Stimulated activated naive CD4-positive, alpha-beta T cell treated with Interleukin-2 at 50 U/mL for 16 hours (primary cell): ENCODE measurements around the gene OSBPL10.
"Not testable (repeated sequence)": the region's sequence is repeated elsewhere in the genome, so short reads cannot be mapped to it uniquely, and the experiment has no call there.

Experiments
- DNase-seq: peaks from one replicate; lab custom pipeline; 2025; lab: John Stamatoyannopoulos, UW

OSBPL10 gene

DNA sequence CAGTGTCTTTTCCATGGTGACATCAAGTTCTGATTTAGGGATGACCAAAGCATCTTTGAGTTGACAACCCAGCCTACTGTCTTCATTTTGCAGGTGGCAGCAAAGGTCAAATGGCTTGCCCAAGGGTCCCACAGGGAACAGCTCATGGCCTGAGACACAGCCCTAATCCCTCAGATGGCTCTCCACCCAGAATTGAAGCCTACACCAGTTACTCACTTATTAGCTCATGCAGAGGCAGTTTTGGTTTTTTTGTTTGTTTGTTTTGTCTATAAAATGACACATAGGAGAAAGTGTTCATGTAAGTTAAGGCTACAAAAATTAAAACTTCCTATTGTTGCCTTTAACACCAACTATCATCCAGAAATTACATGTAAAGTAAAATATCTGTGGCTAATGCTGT is 167.9 kb downstream of the OSBPL10 start:
- no peak for DNase-seq

DNA sequence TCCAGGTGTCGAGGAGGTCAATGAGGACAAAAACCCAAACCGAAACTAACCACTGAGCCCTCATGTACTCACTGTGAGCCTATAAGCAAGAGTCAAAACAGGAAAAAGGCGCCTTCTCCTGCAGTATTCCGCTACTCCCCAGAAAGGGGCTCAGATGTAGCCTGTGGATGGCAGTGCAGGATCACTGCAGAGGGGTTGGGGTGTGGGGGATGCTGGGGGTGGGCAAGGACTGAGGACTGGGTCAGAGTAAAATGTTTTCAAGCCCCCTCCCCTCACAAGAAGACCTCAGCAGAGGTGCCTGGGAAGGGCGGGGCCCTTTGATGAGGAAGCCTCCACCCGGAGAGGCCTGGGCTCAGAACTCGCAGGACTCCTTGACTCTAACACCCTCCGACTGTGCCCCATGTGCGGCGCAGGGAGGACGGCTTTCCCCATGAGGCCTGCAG is 170.1 kb downstream of the OSBPL10 start:
- DNase-seq, result no peak

DNA sequence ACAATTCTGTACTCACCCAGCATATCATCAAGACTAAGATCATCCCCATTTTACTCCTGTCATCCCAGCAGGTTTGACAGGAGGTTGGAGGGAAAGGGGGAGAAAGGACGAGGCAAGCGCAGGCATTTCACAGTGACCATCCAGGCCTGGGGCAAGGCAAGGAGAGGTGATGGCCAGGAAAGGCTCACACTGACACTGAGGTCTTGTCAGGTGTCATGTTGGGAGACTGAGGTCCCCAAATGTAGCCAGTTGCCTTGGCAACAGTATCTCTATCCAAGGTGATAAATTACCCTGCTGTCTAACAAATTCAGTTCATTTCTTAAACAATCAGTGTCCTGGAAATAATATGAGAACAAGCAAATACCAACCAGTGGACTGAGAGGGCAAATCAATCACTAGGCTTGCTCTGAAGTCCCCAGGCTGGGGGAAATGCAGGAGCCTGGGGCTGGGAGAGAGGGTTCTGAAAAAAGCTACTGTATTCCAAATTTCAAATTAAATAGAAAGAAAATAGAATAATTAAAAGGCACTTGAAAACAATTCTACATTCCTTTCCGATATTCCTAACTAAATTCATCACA is 172.8 kb downstream of the OSBPL10 start:
- no peak for DNase-seq

DNA sequence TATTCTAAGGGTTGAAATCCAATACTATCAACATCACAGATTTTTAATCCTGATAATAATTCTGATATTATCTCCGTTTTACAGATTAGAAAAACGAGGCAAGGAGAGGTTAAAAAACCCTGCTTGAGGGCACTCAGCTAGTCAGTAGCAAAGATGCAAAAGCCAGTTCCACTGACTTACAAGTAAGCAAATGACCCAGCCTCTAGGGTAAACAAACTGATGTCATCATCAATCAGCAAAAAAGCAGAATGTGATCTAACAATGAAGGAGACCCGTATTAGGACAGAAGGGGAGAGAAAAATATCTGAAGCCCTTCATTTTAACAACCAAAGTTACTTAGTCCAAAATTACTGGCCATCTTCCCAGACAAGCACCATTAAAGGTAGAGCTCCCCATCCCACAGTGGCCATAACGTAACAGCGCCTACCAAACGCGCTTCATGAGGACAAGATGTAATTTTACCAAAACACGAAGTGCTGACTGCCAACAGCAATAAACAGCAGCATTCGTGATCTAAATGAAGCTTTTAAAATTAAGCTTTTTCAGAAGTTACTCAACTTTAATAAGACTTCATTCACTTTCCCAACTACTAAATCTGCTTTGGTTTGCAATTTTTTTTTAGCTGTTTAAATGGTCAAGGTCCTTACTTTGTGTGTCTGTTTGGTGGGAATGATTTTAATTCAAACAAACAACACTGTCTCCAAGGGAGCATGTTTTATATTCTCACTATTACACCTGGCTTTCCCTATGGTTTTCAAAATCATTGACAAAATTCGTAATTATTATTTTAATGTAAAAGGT is 176.6 kb downstream of the OSBPL10 start:
- DNase-seq, result no peak

DNA sequence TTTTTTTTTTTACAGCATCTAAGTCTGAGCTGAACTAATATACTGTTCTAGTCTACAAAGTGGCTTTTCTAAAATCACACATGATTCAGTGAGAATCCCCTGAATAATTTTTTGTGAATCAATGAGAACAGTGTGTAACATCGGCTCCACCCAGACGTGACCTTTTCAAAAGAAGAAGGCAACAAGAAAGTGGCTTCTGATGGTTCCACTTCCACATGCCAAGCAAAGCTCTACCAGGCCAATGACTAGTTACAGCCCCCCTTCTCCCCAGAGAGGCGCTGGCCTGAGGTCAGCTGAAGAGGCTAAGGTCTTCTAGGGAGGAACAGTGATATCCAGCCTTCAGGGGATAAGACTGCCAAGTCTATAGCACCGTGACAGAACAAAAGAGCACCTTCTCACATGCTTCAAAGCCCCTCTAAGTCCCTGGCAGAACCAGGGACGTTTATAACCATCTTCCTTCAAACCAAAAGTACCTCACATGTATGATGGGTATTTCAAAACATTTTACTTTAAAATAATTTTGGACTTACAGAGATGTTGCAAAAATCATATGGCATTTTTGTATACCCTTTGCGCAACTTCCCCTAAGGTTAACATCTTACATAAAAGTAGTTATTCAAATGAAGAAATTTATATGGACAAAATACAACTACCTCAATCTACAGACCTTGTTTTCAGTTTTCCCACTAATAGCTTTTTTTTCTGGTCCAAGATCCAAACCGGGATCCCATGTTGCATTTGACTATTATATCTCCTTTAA is 177.9 kb downstream of the OSBPL10 start:
- no peak for DNase-seq

DNA sequence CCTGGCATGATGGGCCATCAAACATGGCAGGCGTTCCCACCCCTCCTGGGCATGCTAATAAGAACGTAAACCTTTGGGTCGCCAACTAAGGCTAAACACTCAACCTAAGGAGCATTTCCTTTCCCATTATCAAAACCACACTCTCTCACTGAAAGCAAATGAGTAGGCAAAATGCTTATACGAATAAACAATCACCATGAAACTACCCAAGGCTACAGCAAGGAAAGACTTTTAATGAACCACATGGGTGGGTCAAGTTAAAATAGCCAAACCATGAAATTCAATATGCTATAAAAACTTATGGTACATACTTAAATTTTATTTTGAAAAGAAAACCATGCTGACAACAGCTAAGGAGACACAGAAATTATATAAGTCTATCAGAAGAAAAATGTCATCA is 180.6 kb downstream of the OSBPL10 start:
- no peak for DNase-seq

DNA sequence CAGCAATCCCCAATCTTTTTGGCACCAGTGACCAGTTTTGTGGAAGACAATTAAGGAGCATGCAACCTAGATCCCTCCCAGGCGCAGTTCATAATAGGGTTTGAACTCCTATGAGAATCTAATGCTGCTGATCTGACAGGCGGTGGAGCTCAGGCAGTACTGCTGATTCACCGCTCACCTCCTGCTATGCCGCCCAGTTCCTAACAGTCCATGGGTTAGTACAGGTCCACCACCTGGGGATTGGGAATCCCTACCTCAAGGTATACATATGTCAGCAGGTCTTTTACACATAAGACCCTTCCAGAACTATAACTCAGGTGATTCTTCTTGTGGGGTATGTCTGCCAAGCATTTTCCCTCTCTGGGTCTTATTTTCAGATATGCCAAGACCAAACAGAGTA is 182.2 kb downstream of the OSBPL10 start:
- DNase-seq, result no peak

DNA sequence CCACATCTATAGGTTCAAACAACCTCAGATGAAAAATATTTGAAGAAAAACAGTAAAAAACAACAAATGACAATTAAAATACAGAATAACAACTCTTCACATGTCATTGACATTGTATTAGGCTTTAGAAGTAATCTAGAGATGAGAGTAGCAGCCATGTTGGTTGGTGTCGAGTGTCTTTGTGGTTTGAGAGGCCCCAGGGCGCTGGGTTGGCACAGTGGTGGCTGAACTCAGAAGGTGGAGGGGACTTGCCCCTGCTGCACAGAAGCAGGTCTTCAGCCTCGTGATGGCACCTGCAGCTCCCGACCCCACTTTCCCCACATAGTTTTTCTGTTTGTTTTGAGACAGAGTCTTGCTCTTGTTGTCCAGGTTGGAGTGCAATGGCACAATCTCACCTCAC is 187.2 kb downstream of the OSBPL10 start:
- DNase-seq, result no peak

DNA sequence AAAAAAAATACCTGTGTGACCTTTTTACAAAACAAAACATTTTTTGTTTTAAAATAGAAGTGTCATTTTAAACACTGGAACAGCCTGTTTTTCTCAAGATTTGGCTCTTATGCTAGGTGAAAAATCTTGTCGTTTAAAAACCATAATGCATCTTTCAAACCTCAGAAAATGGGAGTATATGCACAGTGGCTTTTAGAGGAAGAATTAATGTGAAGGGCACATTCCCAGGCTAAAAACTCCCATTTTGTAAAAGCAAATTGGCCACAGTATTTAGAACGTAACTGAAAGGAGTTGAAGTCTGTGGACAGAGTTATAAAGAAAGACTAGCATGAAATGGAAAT is 190.0 kb downstream of the OSBPL10 start:
- no peak for DNase-seq

DNA sequence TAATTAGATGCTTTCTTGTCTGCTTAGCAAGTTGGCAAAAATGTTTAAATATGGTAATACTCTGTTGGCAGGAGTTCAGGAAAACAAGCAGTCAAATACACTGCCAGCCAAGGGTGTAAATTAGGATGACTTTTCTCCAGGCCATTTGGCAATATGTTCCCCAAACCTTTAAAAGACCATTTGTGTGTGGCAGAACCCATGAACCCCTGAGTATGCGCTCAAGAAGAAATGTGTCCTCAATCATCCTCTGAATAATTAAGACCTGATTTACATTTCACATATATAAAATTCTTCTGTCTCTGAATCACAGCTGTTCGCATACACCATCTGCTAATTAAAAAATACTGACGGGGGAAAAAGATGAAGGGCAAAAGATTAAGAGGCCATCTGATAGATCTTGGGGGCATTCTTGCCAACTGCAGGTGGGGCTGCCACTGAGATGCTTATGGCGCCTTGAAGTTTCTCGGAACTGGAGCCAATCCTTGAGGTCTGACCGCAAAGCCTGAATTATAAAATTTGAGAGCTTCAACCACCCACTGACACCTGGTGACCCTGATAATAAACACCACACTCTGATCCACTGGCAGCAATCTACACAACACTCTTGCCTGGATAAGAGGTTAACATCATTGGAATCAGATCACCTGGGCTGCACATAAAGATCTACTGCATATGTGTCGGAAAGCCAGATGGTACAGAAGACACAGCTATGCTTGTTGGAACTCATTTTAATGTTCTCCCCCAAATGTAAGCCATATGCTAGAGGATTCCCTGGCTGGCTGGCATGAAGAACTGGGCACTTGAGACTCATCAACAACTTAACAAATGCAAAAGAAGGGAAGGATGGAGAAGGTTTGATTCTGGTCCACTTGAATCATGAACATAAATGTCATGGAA is 190.6 kb downstream of the OSBPL10 start:
- DNase-seq, result no peak

DNA sequence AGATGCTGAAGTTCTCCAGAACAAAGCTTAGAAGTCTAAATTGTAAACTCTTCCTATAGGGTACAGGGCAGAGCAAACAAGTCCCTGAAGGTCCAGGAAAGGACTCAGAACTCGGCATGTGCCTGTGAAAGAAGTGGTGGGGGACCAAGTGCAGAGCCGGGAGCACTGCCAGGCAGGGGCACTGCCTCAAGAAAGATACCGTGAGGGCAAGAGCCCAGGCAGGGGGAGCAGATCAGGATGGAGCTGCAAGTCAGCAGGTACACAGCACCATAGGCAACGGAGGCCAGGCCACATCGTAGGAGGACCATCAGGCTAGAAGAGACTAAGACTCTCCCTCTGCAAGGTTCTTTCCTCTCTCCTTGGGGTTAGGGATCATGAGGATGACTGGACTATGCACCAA is 191.6 kb downstream of the OSBPL10 start:
- no peak for DNase-seq

DNA sequence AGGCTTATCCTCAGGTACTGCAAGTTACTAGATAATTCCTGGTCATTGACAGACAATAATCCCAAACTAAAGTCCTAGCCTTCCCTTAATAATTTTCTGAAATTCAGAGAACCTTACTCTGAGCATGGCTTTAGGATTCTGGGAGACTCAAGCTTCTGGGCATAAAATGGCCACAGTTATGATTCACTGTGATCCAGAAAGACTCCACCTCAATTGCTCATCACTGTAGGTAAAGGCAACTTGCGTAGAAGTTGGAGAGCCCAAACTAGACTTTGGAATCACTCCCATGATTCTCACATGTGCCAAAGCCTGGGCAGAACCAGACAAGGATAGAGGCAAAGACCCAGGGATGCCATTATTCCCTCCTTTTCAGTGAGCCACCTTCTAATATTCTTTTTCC is 195.3 kb downstream of the OSBPL10 start:
- DNase-seq, result no peak

DNA sequence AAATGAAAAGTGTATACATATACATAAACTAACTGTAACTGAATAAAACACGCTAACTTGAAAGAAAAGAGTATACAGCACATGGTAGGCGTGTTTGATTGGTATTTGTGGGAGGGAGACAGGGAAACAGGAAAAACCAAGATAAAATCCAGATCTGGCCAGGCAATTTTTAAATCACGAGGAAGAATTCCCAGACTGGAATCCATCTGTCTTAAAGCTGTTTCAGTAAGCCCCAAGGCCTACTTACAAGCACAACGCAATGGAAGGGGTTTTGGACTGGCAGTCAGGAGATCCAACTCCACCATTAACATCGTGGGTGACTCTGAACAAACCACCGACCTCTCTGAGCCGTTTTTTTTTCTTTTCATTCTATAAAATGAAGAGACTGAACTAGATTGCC is 195.8 kb downstream of the OSBPL10 start:
- DNase-seq, result no peak

DNA sequence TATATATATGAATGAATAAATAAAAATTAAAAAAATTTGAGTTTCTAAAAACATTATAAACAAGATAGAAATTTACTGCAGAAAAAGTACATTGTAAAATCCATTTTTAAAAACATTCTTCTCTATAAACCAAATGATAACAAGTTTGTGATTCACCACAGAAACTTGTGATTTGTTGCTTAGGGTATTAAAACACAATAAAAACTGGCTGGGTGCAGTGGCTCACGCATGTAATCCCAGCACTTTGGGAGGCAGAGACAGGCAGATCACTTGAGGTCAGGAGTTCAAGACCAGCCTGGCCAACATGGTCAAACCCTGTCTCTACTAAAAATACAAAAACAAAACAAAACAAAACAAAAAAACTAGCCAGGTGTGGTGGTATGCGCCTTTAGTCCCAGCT is 197.2 kb downstream of the OSBPL10 start:
- not testable (repeated sequence) for DNase-seq

DNA sequence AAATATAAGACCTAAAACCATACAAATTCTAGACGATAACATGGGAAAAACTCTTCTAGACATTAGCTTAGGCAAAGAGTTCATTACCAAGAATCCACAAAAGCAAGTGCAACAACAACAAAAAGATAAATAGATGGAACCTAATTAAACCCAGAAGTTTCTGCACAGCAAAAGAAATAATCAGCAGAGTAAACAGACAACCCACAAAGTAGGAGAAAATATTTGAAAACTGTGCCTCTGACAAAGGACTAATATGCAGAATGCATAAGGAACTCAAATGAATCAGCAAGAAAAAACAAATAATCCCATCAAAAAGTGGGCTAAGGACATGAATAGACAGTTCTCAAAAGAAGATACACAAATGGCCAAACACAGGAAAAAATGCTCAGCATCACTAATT is 198.8 kb downstream of the OSBPL10 start:
- not testable (repeated sequence) for DNase-seq

DNA sequence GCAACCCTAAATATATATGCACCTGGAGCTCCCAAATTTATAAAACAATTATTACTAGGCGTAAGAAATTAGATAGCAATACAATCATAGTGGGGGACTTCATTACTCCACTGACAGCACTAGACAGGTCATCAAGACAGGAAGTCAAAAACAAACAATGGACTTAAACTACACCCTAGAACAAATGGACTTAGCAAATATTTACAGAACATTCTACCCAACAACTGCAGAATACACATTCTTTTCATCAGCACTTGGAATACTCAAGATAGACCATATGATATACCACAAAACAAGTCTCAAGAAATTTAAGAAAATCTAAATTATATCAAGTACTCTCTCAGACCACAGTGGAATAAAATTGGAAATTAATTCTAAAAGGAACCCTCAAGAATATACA is 201.5 kb downstream of the OSBPL10 start:
- DNase-seq, result no peak

DNA sequence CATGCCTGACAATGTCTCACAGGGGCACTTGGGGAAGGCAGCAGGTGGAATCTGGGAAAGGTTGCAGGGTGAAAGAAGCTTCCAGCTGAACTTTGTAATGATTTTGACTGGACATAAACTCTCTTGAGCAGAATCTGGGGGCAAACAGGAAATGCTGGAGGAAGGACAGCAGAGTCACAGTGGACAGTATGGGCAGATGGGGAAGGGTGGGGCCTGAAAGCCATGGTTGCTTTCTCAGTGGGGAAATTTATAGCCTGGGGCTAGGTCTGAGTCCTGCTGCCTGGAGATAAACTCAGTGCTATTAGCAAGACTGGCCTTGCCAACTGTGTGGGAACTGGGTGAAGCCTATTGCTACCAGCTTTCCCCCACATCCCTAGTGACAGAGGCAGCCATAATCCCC is 203.2 kb downstream of the OSBPL10 start:
- no peak for DNase-seq

DNA sequence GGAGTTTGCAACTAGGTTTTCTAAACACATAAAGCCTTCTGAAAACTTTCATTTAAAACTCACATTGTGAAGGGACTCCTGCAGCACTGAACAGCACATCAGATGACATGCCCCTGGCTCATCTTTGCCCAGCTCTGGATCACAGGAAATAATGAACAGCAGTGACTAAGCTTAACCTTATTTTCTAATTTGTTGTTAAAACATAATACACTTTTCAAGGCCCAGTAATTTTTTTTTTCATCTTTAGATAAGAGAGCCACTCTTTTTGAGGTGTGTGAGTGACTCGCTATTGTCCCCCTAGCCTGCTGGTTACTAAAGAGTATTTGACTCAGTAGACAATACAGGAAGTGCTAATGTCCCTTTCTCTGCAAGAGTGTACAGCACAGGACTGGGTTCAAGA is 204.0 kb downstream of the OSBPL10 start:
- DNase-seq, result no peak

DNA sequence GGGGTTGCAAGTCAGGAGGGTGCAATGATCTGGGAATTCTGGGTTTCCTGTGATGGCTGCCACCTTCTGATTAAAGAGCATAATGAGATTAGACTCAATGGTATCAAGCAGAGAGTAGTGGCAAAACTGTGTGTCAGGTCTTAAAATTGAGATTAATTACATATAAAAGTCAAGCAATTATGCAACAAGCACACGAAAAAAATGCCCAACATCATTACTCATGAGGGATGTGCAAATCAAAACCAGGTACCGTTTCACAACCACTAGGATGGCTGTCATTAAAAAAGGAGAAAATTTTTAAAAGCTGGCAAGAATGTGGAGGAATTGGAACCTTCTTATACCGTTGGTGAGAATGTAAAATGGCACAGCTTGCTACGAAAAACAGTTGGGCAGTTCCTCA is 205.0 kb downstream of the OSBPL10 start:
- no peak for DNase-seq

DNA sequence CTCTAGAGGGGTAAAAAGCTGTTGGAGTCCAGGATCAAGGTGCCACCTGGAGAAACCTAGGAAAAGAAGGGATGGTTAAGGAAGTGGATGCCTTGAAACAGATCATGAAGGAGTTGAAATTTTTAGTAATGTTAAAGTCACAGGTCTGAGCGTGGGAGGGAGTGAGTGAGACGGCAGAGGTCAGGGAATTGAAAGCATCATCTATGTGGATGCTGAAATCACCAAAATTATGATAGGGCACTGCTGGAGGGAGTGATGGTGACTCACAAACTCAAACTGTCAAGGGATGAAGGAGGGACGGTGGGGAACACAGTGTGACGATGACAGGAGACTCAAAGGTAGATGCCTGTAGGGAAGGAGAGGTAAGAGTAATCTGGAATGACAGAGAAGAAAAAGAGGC is 205.7 kb downstream of the OSBPL10 start:
- no peak for DNase-seq

DNA sequence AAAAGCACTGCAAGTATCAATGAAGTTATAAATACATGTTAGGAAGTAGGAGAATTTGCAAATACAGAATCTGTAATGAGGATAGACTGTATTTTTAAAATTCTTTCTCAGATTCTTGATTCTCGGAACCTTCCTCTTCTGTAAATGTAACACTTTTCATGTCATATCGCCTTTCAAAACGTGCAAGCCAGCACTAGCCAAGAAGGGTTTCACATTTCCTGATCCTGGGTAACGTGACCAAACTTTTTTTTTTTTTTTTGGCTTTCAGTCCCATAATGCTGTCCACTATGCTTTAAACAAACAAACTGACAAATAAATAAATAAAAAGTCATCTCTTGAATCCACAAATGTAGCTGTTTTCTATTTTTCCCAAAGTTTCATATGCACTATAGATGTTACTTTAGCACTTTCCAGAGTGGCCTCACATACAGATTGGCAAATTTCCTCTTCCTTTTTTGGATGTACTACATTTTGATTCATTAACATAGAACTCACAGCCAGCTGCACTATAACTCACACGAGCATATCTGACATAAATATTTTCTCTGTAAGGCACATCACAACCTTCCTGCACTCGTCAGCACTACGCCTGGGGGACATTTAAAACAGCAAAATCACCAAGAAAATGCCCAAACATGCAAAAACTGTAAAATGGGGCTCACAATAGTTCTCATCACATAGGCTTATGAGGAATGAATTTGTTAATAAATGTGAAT is 208.1 kb downstream of the OSBPL10 start:
- DNase-seq, result no peak

DNA sequence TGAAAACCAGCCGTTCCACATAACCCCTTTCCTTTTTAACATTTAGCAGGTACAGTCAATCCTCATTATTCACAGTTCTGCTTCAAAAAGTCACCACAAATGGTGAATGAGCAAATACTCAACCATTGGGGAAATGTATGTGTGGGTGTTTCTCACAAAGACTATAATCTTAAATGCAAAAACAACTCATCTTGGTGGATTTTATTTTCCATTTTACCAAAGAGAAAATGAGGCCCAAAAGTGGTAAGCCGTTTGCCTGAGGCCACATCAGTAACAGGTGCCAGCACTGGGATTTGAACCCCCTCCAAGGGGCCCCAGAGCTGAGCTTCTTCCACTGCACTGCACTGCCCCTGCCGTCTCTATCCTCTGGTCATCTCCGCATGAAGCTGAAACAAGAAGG is 208.8 kb downstream of the OSBPL10 start:
- DNase-seq, result no peak
